Measurements from ENCODE around the gene CAV1.

Gene CAV1

GRCh38 chr7:116570306-116570705, 45.5 kb downstream of the CAV1 start:
- no peak for DNase-seq (ENCODE audit: low read depth, low spot score)
- in situ Hi-C loops (cut with HindIII; ENCODE audit: low sequenced_read_pairs), result no loop called here
- no peak for TF ChIP-seq CTCF (IDR thresholded peaks at IDR 0.05; ENCODE audit: low read depth, low read length)
- H3K4me3 ChIP-seq (ENCODE audit: low read depth, low read length), result no peak overlapping the region

GRCh38 chr7:116571037-116571436, 46.2 kb downstream of the CAV1 start:
- DNase-seq (ENCODE audit: low read depth, low spot score), result peak; percentile 88
- in situ Hi-C loops (cut with HindIII; ENCODE audit: low sequenced_read_pairs), result no loop called here
- no peak for TF ChIP-seq CTCF (IDR thresholded peaks at IDR 0.05; ENCODE audit: low read depth, low read length)
- H3K4me3 ChIP-seq (ENCODE audit: low read depth, low read length), result no peak overlapping the region

DNA sequence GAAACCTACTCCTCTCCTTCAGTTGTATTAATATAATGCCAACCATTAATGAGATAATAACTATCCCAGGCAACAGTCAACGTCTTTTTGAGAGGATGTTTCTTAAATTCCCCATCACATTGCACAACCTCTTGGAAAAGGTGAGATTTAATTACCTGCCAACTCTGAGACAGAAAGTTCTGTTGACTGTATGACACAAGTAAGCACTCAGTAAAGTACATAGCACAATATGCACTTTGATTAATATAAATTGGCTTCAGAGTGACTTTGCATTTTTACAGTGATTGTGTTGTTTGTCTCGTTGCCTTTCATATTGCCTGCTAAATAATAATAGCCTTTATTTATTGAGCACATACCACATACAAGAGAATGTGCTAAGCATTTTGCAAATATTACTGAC, 46.7 kb downstream of the CAV1 start:
- H3K4me3 ChIP-seq (ENCODE audit: low read depth, low read length), result no peak overlapping the region
- TF ChIP-seq CTCF (IDR thresholded peaks at IDR 0.05; ENCODE audit: low read depth, low read length), result no peak
- no peak for DNase-seq (ENCODE audit: low read depth, low spot score)
- in situ Hi-C loops (cut with HindIII; ENCODE audit: low sequenced_read_pairs), result no loop called here

DNA sequence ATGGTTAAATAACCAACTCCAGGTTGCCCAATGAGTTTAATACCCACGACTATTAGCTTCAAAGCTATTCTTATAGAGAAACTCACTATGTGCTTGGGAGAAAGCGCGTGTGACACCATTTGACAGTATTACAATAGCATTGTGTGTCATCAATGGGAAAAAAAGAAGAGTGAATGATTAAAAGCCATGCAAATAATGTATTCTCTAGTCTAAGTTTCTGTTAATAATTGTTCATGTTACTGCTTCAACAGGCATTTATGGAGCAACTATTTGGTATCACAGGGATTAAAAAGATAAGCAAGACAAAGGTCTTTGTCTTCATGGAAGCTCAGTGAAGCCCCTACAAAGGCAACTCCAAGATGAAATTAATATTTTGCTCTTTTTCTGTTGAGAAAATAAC, 47.2 kb downstream of the CAV1 start:
- in situ Hi-C loops (cut with HindIII; ENCODE audit: low sequenced_read_pairs), result no loop called here
- no peak for TF ChIP-seq CTCF (IDR thresholded peaks at IDR 0.05; ENCODE audit: low read depth, low read length)
- H3K4me3 ChIP-seq (ENCODE audit: low read depth, low read length), result no peak overlapping the region
- no peak for DNase-seq (ENCODE audit: low read depth, low spot score)

GRCh38 chr7:116573541-116573940, 48.7 kb downstream of the CAV1 start:
- in situ Hi-C loops (cut with HindIII; ENCODE audit: low sequenced_read_pairs), result no loop called here
- DNase-seq (ENCODE audit: low read depth, low spot score), result no peak
- no peak for TF ChIP-seq CTCF (IDR thresholded peaks at IDR 0.05; ENCODE audit: low read depth, low read length)
- no peak overlapping the region for H3K4me3 ChIP-seq (ENCODE audit: low read depth, low read length)

- no peak overlapping the region for H3K4me3 ChIP-seq (ENCODE audit: low read depth, low read length)
- in situ Hi-C loops (cut with HindIII; ENCODE audit: low sequenced_read_pairs), result no loop called here
- no peak for TF ChIP-seq CTCF (IDR thresholded peaks at IDR 0.05; ENCODE audit: low read depth, low read length)
- DNase-seq (ENCODE audit: low read depth, low spot score), result no peak
Measured at GRCh38 chr7:116574025-116574822, 49.4 kb downstream of the CAV1 start.

All from astrocyte of the spinal cord (primary cell).